ENCODE measurements around the gene MRTFA.
"Not testable (repeated sequence)": the region's sequence is repeated elsewhere in the genome, so short reads cannot be mapped to it uniquely, and the experiment has no call there.

Gene MRTFA

DNA sequence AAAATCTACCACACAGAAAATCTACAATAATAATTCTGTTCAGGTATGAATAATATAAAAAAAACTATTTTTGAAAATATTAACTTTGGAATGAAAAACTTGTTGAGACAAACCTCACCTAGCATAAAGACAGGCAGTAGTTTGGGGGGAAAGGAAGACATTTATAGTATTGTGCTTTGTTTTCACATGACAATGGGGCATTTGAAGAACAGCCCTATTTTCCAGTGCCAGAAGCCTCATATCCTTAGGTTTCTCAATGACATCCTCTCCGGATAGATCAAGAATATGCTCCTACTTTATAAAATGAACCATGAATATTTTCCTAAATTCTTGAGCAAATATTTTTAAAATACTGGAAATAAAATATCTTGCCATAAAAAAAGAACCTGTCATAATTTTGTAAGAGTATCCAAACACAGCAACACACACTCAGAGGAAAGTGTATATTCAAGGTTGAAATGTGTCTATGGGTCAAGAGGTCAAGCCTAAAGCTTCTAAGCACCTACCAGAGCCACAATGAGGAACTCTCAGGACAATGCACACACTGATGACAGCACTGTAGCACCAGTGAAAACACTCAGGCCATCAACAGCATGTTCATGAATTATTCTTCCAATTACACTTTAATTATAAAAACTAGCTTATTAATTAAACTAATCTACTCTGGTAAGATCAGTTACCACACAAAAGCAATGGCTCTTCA is 68.7 kb downstream of the MRTFA start:
- DNase-seq (ENCODE audit: extremely low spot score, insufficient read length, low read depth) (no peak), FAIRE-seq (no peak)

DNA sequence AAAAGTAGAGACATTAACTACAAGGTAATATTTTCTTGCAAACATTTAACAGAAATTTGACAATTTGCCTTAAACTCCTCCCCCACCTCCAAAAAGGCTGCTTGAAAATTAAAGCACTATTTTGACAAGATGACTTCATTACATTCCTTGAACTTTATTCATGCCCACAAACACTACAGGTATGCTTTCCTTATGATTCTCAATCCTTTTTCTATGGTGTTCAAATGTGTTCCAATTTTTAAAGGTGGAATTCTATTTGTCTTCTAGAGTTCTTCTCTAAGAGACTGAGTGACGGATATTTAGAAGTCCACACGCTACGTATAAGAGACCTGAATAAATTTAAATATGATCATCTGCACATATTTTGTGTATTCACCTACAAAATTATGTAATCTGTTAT is 69.4 kb downstream of the MRTFA start:
- no peak for FAIRE-seq
- DNase-seq (ENCODE audit: extremely low spot score, insufficient read length, low read depth), result no peak

DNA sequence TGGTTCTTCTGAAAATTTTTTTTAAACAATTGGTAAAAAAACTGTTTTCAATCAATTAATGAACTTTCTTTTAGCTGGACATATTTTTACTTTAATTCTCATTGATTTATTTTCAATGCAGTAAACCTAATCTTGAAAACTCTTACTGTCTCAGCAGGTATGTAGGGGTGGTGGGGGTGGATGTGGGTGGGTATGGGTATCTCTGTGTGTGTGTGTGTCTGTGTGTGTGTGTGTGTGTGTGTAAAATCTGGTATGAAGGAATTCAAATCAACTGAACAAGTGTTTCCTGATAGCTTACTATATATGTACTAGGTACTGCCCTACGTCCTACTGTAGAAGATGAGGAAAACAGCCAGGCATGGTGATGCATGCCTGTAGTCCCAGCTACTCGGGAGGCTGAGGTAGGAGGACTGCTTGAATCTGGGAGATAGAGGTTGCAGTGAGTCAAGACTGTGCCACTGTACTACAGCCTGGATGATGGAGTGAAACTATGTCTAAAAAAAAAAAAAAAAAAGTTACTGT is 75.5 kb downstream of the MRTFA start:
- no peak for DNase-seq (ENCODE audit: extremely low spot score, insufficient read length, low read depth)
- no peak for FAIRE-seq

DNA sequence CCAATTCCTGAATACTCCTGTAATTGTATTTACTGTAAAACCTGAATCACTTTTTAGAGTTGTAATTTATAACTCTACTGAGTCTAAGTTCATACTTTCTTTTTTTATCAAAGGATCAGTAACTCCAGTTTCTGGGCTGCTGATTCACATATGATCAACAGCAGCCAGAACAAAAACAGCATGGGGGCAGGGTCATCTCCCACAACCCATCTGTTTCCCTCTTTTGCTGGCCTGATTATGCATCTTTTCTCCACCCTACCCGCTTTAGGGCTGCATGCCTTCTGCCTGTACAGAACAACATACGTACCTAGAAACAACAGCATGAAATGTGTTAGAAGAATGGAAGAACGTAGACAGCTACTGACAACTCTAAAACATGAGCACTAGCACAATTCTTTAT is 76.0 kb downstream of the MRTFA start:
- DNase-seq (ENCODE audit: extremely low spot score, insufficient read length, low read depth) (no peak), FAIRE-seq (no peak)

DNA sequence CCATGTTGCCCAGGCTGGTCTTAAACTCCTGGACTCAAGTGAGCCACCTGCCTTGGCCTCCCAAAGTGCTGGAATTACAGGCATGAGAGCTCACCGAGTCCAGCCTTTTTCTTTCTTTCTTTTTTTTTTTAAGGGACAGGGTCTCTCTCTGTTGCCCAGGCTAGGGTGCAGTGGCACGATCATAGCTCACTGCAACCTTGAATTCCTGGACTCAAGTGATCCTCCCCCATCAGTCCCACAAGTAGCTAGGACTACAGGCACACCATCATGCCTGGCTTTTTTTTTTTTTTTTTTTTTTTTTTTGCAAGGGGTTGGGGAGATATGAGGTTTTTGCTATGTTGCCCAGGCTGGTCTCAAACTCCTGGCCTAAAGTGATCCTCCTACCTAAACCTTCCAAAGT is 78.5 kb downstream of the MRTFA start:
- DNase-seq (ENCODE audit: extremely low spot score, insufficient read length, low read depth), result no peak

DNA sequence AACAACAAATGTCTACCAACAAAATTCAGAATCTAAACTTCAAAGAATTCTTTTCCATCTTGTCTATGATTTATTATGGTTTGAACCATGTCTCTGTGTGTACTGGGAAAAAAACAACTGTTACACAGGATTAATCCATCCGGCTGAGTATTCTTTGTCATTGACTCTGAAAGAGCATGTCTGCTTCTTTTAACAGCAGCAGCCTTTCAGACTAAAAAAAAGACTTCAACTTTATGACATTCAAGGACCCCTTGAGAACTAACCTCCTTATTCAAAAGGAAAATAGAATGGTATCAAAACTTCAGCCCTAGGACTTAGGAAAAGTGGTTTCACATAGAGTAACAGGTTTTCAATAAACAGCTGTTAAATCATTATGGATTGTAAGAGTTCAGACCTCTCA is 79.9 kb downstream of the MRTFA start:
- DNase-seq (ENCODE audit: extremely low spot score, insufficient read length, low read depth) (no peak), FAIRE-seq (no peak)

More for the DNA sequence above, 78.5 kb downstream of the MRTFA start:
- FAIRE-seq, result no peak

DNA sequence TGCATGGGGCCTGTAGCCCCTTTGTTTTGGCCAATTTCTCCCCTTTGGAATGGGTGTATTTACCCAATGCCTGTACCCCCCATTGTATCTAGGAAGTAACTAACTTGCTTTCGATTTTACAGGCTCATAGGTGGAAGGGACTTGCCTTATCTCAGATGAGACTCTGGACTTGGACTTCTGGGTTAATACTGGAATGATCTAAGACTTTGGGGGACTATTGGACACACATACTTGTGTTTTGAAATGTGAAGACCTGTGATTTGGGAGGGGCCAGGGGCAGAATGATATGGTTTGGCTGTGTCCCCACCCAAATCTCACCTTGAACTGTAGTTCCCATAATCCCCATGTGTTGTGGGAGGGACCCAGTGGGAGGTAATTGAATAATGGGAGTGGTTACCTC is 82.5 kb downstream of the MRTFA start:
- DNase-seq (ENCODE audit: extremely low spot score, insufficient read length, low read depth); FAIRE-seq: not testable (repeated sequence)

DNA sequence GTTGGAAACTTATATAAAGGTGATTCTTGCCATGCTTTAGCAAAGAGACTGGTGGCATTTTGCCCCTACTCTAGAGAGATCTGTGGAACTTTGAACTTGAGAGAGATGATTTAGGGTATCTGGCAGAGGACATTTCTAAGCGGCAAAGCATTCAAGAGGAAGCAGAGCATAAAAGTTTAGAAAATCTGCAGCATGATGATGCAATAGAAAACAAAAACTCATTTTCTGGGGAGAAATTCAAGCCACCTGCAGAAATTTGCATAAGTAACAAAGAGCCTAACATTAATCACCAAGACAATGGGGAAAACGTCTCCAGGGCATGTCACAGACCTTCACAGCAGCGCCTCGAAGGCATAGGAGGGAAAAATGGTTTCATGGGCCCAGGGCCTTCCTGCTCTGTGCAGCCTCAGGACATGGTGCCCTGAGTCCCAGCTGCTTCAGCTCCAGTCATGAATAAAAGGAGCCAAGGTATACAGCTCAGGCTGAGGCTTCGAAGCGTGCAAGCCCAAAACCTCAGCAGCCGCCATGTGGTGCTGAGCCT is 83.4 kb downstream of the MRTFA start:
- FAIRE-seq, result no peak
- no peak for DNase-seq (ENCODE audit: extremely low spot score, insufficient read length, low read depth)

DNA sequence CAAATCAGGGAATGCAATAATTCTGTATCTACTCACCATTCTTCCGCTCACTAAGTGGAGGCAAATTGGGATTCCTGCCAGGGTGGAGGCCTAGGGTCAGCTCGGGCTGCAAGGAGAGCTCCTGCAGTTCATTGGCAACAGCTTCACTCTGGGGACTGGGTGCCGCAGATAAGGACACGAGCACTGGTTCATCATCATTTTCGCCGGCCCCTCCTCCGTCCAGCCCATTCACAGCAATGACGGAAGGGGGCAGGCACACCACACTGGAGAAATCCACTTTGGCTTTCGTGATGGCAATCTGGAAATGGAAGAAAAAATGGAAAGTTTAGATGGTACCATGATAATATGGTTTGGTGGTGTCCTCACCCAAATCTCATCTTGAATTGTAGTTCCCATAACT is 84.4 kb downstream of the MRTFA start:
- FAIRE-seq (no peak), DNase-seq (ENCODE audit: extremely low spot score, insufficient read length, low read depth) (no peak)

DNA sequence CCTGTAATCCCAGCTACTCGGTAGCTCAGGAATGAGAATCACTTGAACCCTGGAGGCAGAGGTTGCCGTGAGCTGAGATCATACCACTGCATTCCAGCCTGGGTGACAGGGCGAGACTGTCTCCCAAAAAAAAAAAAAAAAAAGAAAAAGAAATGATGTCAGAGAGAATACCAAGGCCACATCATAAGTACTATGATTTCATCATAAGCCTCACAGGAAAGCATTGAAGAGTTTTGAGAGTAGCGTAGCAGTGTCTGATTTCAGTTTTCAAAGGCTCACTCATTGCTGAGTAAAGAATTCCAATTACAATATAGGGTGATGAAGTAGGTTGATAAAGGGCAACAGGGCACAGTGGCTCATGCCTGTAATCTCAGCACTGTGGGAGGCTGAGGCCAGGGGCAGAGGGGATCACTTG is 88.8 kb downstream of the MRTFA start:
- no peak for FAIRE-seq

DNA sequence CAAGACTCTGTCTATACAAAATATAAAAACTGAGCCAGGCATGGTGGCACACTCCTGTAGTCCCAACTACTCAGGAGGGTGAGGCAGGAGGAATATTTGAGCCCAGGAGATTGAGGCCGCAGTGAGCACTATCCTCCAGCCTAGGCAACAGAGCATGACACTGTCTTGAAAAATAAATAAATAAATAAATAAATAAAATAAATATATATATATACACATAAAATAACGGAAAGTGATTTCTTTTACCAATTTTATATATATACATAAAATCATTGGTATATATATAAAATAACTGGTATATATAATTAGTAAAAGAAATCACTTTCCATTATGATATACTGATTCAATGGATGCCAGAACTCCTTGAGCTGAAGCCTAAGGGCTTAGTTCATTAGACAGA is 91.8 kb downstream of the MRTFA start:
- no peak for FAIRE-seq
- DNase-seq (ENCODE audit: extremely low spot score, insufficient read length, low read depth), result no peak

More for the DNA sequence above, 88.8 kb downstream of the MRTFA start:
- no peak for DNase-seq (ENCODE audit: extremely low spot score, insufficient read length, low read depth)

DNA sequence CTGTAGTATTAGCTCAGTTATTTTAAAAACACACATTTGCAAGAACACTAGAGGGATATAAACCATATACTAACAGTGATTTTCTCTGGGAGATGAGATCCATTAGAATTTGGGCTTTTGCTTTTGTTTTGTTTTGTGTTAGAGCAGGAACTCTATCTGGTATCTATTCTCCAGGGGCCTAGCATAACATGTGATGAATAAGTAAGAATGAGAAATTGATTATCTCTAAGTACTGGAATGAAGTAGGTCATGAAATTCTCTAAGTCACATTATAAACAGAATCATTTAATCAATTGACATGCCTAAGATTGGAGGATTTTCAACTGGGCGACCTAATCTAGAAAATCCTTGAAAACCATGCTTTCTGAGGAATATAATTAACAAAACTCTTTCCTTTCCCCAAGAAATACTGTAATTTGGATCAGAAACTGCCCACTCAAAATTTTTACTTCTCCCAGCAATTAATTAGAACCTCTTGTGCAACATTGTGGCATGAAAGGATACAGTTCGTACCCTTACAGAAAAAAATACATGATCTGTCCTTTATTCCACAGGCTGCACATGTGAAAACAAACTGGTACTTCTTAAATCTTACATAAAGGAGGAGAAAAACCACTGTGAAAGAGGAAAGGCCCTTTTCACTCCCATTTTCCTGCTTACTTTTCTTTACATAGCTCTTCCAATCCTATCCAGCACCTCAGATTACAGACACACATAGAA is 93.5 kb downstream of the MRTFA start:
- DNase-seq (ENCODE audit: extremely low spot score, insufficient read length, low read depth) (no peak), FAIRE-seq (no peak)

DNA sequence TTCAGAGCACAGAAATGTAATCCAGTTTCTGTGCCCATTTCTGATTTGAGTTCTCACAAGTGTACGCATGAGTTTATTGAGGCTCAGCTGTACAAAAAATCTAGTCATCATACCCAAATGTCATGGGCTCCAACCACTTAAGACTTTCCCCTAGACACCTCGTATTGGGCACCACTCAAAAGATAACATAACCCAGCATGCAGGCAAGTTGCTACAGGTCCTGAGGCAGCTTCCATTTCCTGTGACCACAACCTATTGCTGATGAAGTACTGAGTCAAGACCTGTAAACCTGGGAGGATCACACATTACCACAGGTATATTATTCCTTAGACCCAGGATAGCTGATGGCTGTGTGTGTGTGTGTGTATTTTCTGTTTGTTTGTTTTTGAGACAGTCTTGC is 95.2 kb downstream of the MRTFA start:
- DNase-seq (ENCODE audit: extremely low spot score, insufficient read length, low read depth), result no peak
- peak; percentile 56 for FAIRE-seq

DNA sequence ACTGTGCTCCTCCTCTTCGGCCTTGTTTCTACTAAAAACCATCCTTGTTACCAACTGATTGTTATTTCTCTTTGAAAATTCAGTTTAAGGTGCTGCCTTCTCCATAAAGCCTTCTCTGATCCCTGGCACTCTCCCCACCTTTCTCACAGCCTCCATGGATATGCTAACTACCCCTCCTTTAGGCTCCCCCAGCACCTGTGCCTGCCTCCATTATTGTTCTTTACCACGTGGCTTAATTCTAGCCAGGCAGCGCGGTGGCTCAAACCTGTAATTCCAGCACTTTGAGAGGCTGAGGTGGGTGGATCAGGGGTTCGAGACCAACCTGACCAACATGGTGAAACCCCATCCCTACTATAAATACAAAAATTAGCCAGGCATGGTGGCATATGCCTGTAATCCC is 96.3 kb downstream of the MRTFA start:
- DNase-seq (ENCODE audit: extremely low spot score, insufficient read length, low read depth) (no peak), FAIRE-seq (no peak)

DNA sequence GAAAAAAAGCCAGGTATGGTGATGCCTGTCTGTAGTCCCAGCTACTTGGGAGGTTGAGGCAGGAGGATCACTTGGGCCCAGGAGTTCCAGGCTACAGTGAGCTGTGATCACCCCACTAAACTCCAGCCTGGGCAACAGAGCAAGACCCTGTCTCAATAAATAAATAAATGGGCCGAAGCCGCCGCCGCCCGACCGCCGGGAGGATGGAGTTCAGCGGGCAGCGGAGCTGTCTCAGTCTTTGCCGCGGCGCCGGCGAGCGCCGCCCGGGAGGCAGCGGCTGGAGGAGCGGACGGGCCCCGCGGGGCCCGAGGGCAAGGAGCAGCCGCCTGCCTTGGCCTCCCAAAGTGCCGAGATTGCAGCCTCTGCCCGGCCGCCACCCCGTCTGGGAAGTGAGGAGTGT is 100.4 kb downstream of the MRTFA start:
- DNase-seq (ENCODE audit: extremely low spot score, insufficient read length, low read depth); FAIRE-seq: not testable (repeated sequence)

DNA sequence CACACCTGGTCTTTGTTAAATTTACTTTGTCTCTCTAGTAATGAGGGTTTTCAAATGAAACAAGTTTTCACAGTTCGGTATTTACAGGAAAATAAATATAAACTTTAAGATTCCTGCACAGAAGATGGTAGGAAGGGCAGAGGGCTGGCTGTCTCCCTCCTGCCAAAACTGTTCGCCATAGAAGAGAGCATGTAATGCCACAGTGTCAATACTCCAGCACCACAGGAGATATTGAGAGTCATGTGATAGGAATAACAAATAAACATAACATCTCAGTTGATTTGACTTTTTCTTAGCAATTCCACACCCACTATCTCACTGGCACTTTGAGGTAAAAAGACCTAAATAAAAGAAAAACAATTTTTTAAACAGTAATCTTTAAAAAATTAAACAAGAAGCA is 100.9 kb downstream of the MRTFA start:
- FAIRE-seq (no peak), DNase-seq (ENCODE audit: extremely low spot score, insufficient read length, low read depth) (no peak)

DNA sequence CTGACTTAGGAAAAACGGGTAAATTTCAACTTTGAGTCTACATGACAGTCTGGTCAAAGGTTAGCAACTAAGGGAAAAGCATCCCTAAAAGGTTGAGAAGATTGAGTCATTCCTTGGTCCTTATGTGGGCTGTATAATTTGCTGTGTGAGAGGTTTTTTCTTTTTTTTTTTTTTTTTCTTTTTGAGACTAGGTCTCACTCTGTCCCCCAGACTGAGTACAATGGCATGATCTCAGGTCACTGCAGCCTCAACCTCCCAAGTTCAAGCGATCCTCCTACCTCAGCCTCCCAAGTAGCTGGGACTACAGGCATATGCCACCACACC is 101.4 kb downstream of the MRTFA start:
- DNase-seq (ENCODE audit: extremely low spot score, insufficient read length, low read depth), result no peak
- FAIRE-seq, result no peak

DNA sequence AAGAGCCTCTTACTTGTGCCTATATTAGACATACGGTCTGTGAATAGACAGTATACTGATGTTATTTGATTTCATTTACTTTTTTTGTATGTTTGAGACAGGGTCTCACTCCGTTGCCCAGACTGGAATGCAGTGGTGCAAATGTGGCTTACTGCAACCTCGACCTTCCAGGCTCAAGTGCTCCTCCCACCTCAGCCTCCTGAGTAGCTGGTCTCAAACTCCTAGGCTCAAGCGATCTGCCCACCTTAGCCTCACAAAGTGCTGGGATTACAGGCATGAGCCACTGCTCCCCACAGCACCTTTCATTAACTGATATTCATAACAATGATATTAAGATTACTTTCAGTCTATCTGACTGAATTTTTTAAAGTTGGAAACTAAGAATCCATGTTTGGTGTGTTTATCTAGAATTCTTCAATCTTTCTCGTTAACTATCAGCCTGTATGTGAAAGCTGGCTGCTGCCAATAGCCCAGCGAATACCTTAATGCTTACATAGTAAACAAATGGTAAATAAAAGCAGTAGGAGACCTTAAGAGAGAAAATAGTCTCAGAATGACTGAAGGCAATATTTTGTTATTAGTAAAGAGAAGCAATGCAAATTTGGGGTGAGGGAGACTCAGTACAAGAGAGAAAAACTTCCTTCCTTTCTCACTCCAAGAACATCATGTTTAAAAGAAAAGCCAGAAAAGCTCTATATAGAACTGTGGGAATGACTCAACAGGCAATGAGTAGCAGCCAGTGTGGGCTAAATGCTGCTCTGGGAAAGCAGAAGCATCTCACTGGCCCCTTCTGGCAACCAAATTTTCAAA is 101.9 kb downstream of the MRTFA start:
- FAIRE-seq (peak; percentile 73), DNase-seq (ENCODE audit: extremely low spot score, insufficient read length, low read depth) (no peak)

DNA sequence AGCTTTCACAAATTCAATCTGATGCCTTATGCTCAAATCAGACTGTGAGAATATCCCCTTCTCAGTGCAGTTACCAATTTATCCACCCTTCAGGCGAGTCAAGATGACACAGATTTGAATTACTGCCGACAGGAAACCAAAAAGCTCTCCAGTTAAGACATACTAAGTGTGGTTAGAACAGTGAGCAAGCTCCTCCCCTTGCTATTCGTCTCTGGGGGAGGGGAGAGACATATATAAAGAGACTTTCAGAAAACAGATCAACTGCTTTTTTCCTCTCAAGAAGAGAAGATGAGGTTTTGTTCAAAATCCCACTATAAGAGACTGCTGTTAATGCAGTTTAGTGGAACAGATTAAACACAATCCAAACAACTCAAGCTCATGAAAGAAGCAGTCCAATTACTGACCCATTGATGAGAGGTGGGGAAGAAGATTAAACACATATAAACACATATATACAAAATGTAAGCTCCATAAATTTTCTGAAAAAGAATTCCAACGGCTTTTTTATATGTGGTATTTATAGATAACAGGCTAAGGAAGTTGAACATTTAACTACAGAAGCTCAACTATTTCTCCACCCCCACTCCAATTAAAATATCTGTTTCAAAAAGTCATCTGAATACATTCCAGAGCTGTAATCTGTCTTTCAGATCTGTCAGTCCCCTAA is 102.7 kb downstream of the MRTFA start:
- DNase-seq (ENCODE audit: extremely low spot score, insufficient read length, low read depth), result peak; percentile 37
- peak; percentile 94 for FAIRE-seq

Measured in GM18507 (cell line).